Osteoblast (primary cell): Measurements from ENCODE around the gene CNTNAP5. TPM values are rescaled to one million over a fixed set of nuclear protein-coding genes. Genes with fewer than 3 reads are reported as not detected.

Source experiments
- DNase-seq: peaks from one replicate; pipeline ENCODE4 v3.0.0; 2011; ENCODE audit warnings: low spot score, mixed read lengths; ENCODE audit not compliant: insufficient read length; ENCODE audit errors: missing footprints
- H2AFZ ChIP-seq: 2 replicates; pipeline ENCODE4 v1.6.0; 2011; ENCODE audit warnings: mild to moderate bottlenecking, low read length
- H3K27ac ChIP-seq: 2 replicates; pipeline ENCODE4 v1.5.1; 2011; ENCODE audit warnings: mild to moderate bottlenecking, low read depth, low read length, moderate library complexity
- H3K27me3 ChIP-seq: 2 replicates; pipeline ENCODE4 v1.6.0; 2012; ENCODE audit warnings: mild to moderate bottlenecking, control low read depth, inconsistent platforms, low read length, moderate library complexity; ENCODE audit not compliant: insufficient read depth
- H3K36me3 ChIP-seq: 2 replicates; pipeline ENCODE4 v1.5.1; 2011; ENCODE audit warnings: mild to moderate bottlenecking, low read length, control low read depth, moderate library complexity; ENCODE audit not compliant: insufficient read depth
- H3K4me1 ChIP-seq: 2 replicates; pipeline ENCODE4 v1.5.1; 2011; ENCODE audit warnings: mild to moderate bottlenecking, low read length, control low read depth, moderate library complexity; ENCODE audit not compliant: insufficient read depth
- H3K4me2 ChIP-seq: 2 replicates; pipeline ENCODE4 v1.6.0; 2011; ENCODE audit warnings: mild to moderate bottlenecking, low read length; ENCODE audit not compliant: insufficient read depth
- H3K4me3 ChIP-seq: fragments of 200-600 bp; sonication (generic); 3 replicates; pipeline ENCODE4 v1.5.1; 2012; ENCODE audit warnings: mild to moderate bottlenecking, low read length, inconsistent platforms; ENCODE audit not compliant: insufficient read depth
- H3K79me2 ChIP-seq: 2 replicates; pipeline ENCODE4 v1.6.0; 2012; ENCODE audit warnings: mild to moderate bottlenecking, low read length, control low read depth, inconsistent platforms; ENCODE audit not compliant: insufficient read depth
- H3K9me3 ChIP-seq: 2 replicates; pipeline ENCODE4 v1.5.1; 2011; ENCODE audit warnings: low read depth, low read length, control low read depth
- H4K20me1 ChIP-seq: 2 replicates; pipeline ENCODE4 v1.6.0; 2012; ENCODE audit warnings: mild to moderate bottlenecking, low read length, control low read depth; ENCODE audit not compliant: insufficient read depth
- CTCF ChIP-seq: IDR thresholded peaks from 2 replicates; pipeline ENCODE4 v1.5.1; 2011; ENCODE audit warnings: mild to moderate bottlenecking, low read depth, low read length, moderate library complexity; ENCODE audit errors: extremely low read depth
- total RNA-seq: library from RNA; depleted of rRNA; stranded (reverse); fragments of >200 nt; gene quantifications from 2 replicates; pipeline ENCODE4 v1.2.3, GENCODE V29; 2012

The CNTNAP5 gene
- total RNA-seq, 1 donor = not detected

GRCh38 chr2:124559236-124559635 is 534.1 kb downstream of the CNTNAP5 start:
- Histone ChIP-seq H3K9me3 (no peaks in the 10 kb centered on the region), H3K27me3 (no peaks in the 10 kb centered on the region)
- TF ChIP-seq CTCF = no peak

GRCh38 chr2:124560592-124561112 is 535.6 kb downstream of the CNTNAP5 start:
- Histone ChIP-seq H3K79me2 (no peaks in the 10 kb centered on the region), H3K4me3 (no peak overlapping the region), H3K4me1 (no peaks in the 10 kb centered on the region), H4K20me1 (no peaks in the 10 kb centered on the region), H3K9me3 (no peaks in the 10 kb centered on the region), H2AFZ (no peak overlapping the region), H3K36me3 (no peaks in the 10 kb centered on the region), H3K27me3 (no peaks in the 10 kb centered on the region), H3K4me2 (no peak overlapping the region), H3K27ac (no peak overlapping the region)
- TF ChIP-seq CTCF = no peak
- DNase-seq = no peak

More at GRCh38 chr2:124559236-124559635, 534.1 kb downstream of the CNTNAP5 start:
- Histone ChIP-seq H3K4me1 (no peaks in the 10 kb centered on the region), H4K20me1 (no peaks in the 10 kb centered on the region), H3K36me3 (no peaks in the 10 kb centered on the region), H3K4me2 (no peak overlapping the region), H3K27ac (no peak overlapping the region), H3K79me2 (no peaks in the 10 kb centered on the region), H2AFZ (no peak overlapping the region), H3K4me3 (no peak overlapping the region)
- no peak for DNase-seq

GRCh38 chr2:124561486-124561885 is 536.4 kb downstream of the CNTNAP5 start:
- Histone ChIP-seq H3K79me2 (no peaks in the 10 kb centered on the region), H3K27me3 (no peaks in the 10 kb centered on the region), H4K20me1 (no peaks in the 10 kb centered on the region), H3K4me1 (no peaks in the 10 kb centered on the region), H3K36me3 (no peaks in the 10 kb centered on the region), H3K4me2 (no peak overlapping the region), H2AFZ (no peak overlapping the region), H3K27ac (no peak overlapping the region), H3K9me3 (no peaks in the 10 kb centered on the region), H3K4me3 (no peak overlapping the region)
- DNase-seq = no peak
- no peak for TF ChIP-seq CTCF

GRCh38 chr2:124563426-124563825 is 538.3 kb downstream of the CNTNAP5 start:
- H4K20me1 ChIP-seq = no peaks in the 10 kb centered on the region
- H3K36me3 ChIP-seq = no peaks in the 10 kb centered on the region
- H3K9me3 ChIP-seq = no peaks in the 10 kb centered on the region
- no peak overlapping the region for H3K4me2 ChIP-seq
- TF ChIP-seq CTCF = no peak
- H3K27me3 ChIP-seq = no peaks in the 10 kb centered on the region
- no peaks in the 10 kb centered on the region for H3K79me2 ChIP-seq
- no peak overlapping the region for H3K27ac ChIP-seq
- DNase-seq = no peak
- no peak overlapping the region for H2AFZ ChIP-seq
- H3K4me1 ChIP-seq = no peaks in the 10 kb centered on the region
- H3K4me3 ChIP-seq = no peak overlapping the region
